Pons (tissue), 1 donor: ENCODE data around the gene AKTIP.

Source experiments
- DNase-seq: peaks from one replicate; pipeline ENCODE4 v3.0.0-alpha.2; 2016; ENCODE audit warnings: low spot score

AKTIP gene

DNA sequence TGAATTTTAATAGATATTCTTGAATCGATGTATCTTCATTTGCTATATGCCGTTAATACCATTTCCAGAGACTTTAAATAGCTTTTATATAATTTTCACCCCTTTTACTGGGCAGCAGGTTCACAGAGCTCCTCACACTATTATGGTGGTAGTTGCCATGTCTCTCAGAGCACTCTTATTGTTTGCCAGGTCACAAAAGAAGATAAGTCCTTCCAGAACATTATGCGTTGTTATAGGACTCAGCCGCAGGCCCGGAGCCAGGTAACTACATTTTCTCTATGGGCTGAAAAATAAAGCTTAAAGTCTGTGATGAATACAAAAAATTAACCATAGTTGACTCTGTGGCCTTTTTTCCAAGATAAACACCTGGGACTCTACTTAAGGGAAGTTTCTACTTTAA lies 24.0 kb downstream of the AKTIP start:
- DNase-seq: no peak

DNA sequence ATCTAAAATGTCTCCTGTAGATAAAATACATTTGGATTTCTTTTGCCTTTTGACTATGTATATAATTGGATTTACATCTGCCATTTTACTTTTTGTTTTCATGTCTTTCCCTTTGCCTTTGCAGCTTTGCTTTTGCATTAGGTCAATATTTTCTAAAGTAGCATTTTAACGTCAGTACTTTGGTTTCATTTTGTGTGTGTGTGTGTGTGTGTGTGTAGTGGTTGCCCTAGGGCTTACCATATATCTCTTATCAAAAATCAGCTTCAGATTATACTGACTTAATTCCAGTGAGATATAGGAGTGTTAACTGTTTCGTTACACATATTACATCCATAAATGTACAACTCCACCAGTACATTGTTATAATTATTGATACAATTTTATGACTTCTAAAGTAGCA lies 26.1 kb downstream of the AKTIP start:
- DNase-seq: no peak

GRCh38 chr16:53465606-53466280 lies 37.3 kb downstream of the AKTIP start:
- no peak for DNase-seq

DNA sequence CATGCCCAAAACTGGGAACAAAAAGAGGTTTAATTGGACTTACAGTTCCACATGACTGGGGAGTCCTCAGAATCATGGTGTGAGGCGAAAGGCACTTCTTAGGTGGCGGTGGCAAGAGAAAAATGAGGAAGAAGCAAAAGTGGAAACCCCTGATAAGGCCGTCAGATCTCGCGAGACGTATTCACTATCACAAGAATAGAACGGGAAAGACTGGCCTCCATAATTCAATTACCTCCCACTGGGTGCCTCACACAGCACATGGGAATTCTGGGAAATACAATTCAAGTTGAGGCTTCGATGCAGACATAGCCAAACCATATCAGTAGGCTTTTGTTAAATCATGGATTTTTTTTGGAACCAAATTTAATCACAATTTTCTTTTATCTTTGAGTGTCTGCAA lies 44.4 kb downstream of the AKTIP start:
- DNase-seq: no peak

DNA sequence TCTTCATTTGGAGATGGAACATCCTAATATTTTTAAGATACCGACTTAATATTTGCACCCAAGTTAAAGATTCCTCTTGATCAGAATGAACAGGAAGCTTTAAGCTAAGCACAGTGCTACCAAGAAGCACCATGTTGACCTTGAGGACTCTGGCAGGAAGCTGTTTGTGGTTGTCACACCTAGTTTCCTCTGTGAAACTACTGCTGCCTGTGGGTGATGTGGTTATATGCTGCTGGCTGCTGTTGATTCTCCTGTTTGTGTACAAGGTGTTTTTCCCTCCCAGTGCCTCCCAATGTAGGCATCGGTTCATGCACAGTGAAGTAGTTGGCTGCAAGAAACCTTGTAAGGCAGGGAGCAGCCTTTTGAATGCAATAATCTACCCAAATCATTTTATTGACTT lies 45.3 kb downstream of the AKTIP start:
- no peak for DNase-seq

DNA sequence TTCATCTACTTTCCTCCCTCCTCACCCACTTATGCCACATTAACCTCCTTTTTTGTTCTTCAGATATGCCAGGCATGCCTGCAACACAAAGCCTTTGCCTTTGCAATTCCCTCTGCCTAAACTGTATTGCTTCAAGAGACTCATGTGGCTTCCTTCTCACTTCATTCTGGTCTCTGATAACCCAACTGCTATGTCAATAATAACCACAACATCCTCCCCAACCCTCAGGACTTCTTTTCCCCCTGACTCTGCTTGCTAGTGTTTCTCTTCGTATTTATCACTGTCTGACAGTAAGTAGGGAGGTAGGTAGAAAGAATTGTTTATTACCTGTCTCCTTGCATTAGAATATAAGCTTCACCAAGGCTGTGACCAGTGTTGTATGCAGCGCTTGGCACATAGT lies 46.4 kb downstream of the AKTIP start:
- no peak for DNase-seq

- no peak for DNase-seq
Observed at GRCh38 chr16:53453928-53454327, 49.1 kb downstream of the AKTIP start.

DNA sequence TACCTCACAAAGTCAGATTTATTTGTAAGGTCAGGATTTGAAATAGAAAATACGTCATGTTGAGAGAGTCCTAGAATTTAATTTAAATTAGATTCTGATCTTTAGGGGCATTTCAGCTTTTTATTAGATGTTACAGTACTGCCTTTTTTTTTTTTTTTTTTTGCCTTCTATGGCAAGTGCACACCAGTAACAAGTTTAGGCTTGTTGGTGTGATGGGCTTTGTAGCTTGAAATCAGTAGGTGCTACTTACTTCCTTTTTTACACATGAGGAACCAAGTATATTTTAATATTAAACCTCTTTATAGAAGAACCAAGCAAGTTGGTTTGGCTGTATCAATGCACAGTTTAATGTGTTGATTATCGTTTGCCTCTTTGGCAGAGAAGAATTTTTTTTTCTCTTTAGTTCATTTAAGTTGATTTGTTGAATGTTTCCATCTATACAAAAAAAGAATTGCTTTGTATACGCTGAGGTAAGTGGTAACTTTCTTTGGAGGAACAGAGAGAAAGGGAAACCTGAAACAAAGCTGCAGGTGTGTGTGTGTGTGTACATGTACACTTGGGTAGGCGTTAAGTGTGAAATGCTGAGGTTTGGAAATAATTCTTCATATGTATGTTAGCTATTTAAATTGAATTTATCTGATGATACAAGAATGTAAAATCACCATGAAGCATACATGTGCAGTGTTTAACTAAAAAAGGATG lies 53.0 kb downstream of the AKTIP start:
- DNase-seq: no peak

- DNase-seq: no peak
Observed at GRCh38 chr16:53446090-53446489, 56.9 kb downstream of the AKTIP start.

GRCh38 chr16:53445534-53445933 lies 57.5 kb downstream of the AKTIP start:
- no peak for DNase-seq
